ENCODE data around the gene NUDT8. TPM values are rescaled to one million over a fixed set of nuclear protein-coding genes. Genes with fewer than 3 reads are reported as not detected.
"Not testable (repeated sequence)": the region's sequence is repeated elsewhere in the genome, so short reads cannot be mapped to it uniquely, and the experiment has no call there.

Gene NUDT8
- total RNA-seq, 1 experiment from 2014 or later, result 25.5 TPM

GRCh38 chr11:67604815-67605214 lies 24.9 kb downstream of the NUDT8 start:
- Histone ChIP-seq H3K9me3 (ENCODE audit: insufficient read depth, low read depth) (peaks cover 4% of the 10 kb centered on the region; the same call in 1 of the 2 replicates), H3K36me3 (ENCODE audit: low read depth) (0 out of 2 replicates have a peak, but pooled peaks cover 10% of the 10 kb centered on the region), H3K27me3 (ENCODE audit: insufficient read depth, low read depth) (peaks cover 4% of the 10 kb centered on the region; the same call in 1 of the 2 replicates), H3F3A (ENCODE audit: insufficient read depth, low read depth) (peaks cover 12% of the 10 kb centered on the region), H4K20me1 (ENCODE audit: insufficient read depth) (no peaks in the 10 kb centered on the region), H3K4me1 (replicated peaks; ENCODE audit: insufficient read depth) (peaks cover 12% of the 10 kb centered on the region), H3K4me2 (no peak overlapping the region), H3K4me3 (no peak overlapping the region), H3K9me2 (ENCODE audit: insufficient read depth) (no peaks in the 10 kb centered on the region), H3K79me2 (ENCODE audit: low read depth) (peaks cover 16% of the 10 kb centered on the region), H3K27ac (no peak overlapping the region), H2AFZ (no peak overlapping the region)
- ChIA-PET POLR2A (ENCODE audit: unreplicated experiment) (no interaction called here), CTCF (no interaction called here)
- intact Hi-C loops (cut with micrococcal nuclease; ENCODE audit: unreplicated experiment), result no loop called here
- TF ChIP-seq, protein P1, sequence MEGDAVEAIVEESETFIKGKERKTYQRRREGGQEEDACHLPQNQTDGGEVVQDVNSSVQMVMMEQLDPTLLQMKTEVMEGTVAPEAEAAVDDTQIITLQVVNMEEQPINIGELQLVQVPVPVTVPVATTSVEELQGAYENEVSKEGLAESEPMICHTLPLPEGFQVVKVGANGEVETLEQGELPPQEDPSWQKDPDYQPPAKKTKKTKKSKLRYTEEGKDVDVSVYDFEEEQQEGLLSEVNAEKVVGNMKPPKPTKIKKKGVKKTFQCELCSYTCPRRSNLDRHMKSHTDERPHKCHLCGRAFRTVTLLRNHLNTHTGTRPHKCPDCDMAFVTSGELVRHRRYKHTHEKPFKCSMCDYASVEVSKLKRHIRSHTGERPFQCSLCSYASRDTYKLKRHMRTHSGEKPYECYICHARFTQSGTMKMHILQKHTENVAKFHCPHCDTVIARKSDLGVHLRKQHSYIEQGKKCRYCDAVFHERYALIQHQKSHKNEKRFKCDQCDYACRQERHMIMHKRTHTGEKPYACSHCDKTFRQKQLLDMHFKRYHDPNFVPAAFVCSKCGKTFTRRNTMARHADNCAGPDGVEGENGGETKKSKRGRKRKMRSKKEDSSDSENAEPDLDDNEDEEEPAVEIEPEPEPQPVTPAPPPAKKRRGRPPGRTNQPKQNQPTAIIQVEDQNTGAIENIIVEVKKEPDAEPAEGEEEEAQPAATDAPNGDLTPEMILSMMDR (conservative IDR thresholded peaks at IDR 0.05), result no peak
- TF ChIP-seq EZH2 (IDR thresholded peaks at IDR 0.05; ENCODE audit: low read depth), result no peak
- no peak for DNase-seq
- no TSS peak for BruUV-seq (replicated peaks)

DNA sequence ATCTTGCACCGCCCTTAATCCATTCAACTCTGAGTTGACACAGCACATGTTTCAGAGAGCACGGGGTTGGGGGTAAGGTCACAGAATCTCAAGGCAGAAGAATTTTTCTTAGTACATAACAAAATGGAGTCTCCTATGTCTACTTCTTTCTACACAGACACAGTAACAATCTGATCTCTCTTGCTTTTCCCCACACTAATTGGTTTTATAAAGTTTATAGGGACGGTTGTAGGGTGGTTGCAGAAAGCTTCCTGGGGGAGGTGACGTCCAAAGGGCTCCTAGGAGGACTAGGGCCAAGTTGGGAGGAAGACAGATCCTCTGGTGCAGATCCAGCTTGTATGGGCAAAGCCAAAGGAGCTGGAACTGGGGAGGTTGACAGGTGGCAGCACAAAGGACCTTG lies 25.6 kb downstream of the NUDT8 start:
- H4K20me1 ChIP-seq (ENCODE audit: insufficient read depth); H3K4me2 ChIP-seq; H3K9me3 ChIP-seq (ENCODE audit: insufficient read depth, low read depth); H3K4me3 ChIP-seq; DNase-seq; POLR2A ChIA-PET (ENCODE audit: unreplicated experiment); H2AFZ ChIP-seq; H3K9me2 ChIP-seq (ENCODE audit: insufficient read depth); H3K27ac ChIP-seq; BruUV-seq (replicated peaks); intact Hi-C loops (cut with micrococcal nuclease; ENCODE audit: unreplicated experiment); CTCF ChIA-PET; H3K36me3 ChIP-seq (ENCODE audit: low read depth); H3F3A ChIP-seq (ENCODE audit: insufficient read depth, low read depth); H3K27me3 ChIP-seq (ENCODE audit: insufficient read depth, low read depth): not testable (repeated sequence)
- Histone ChIP-seq H3K4me1 (replicated peaks; ENCODE audit: insufficient read depth) (peaks cover 12% of the 10 kb centered on the region), H3K79me2 (ENCODE audit: low read depth) (peaks cover 16% of the 10 kb centered on the region)

DNA sequence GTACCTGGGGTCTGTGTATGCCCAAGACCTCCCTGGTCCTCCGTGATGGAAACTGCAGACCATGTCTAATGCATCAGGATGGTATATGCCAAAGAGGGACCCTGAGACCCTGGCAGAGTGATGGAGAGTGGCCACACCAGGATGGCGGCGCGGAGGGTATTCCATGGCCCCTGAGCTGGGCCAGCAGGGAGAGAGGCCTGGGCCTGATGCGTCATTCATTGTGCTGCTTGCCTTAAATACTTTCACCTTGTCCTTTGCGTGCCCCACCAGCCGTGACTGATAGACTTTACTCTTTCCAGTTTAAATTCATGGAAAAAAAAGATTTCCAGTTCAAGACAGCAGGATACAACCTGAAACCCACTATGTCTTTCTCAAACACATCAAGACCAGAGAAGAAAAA lies 28.6 kb downstream of the NUDT8 start:
- Histone ChIP-seq H4K20me1 (ENCODE audit: insufficient read depth) (no peaks in the 10 kb centered on the region), H3K4me2 (no peak overlapping the region), H3K79me2 (ENCODE audit: low read depth) (no peaks in the 10 kb centered on the region), H2AFZ (no peak overlapping the region), H3K9me3 (ENCODE audit: insufficient read depth, low read depth) (peaks cover 4% of the 10 kb centered on the region; the same call in 1 of the 2 replicates), H3K27ac (no peak overlapping the region), H3K4me3 (no peak overlapping the region), H3F3A (ENCODE audit: insufficient read depth, low read depth) (no peaks in the 10 kb centered on the region), H3K9me2 (ENCODE audit: insufficient read depth) (no peaks in the 10 kb centered on the region), H3K27me3 (ENCODE audit: insufficient read depth, low read depth) (peaks cover 4% of the 10 kb centered on the region; the same call in 1 of the 2 replicates), H3K36me3 (ENCODE audit: low read depth) (no peaks in the 10 kb centered on the region), H3K4me1 (replicated peaks; ENCODE audit: insufficient read depth) (peaks cover 3% of the 10 kb centered on the region; the same call in 1 of the 2 replicates)
- CTCF ChIA-PET, result no interaction called here
- intact Hi-C loops (cut with micrococcal nuclease; ENCODE audit: unreplicated experiment), result no loop called here
- POLR2A ChIA-PET (ENCODE audit: unreplicated experiment), result no interaction called here
- BruUV-seq (replicated peaks), result no TSS peak
- DNase-seq, result no peak
- TF ChIP-seq, protein P1 (conservative IDR thresholded peaks at IDR 0.05), result no peak
- TF ChIP-seq EZH2 (IDR thresholded peaks at IDR 0.05; ENCODE audit: low read depth), result no peak

All from PC-9 (cell line).